HG03439 (cell line): ENCODE data around the gene KPTN.

ENCODE experiments used
- ATAC-seq: cut with Tn5 transposase; IDR thresholded peaks from one replicate; pipeline ENCODE4 v1.9.1; 2021; ENCODE audit warnings: mild to moderate bottlenecking, moderate library complexity; ENCODE audit not compliant: unreplicated experiment

The KPTN gene

DNA sequence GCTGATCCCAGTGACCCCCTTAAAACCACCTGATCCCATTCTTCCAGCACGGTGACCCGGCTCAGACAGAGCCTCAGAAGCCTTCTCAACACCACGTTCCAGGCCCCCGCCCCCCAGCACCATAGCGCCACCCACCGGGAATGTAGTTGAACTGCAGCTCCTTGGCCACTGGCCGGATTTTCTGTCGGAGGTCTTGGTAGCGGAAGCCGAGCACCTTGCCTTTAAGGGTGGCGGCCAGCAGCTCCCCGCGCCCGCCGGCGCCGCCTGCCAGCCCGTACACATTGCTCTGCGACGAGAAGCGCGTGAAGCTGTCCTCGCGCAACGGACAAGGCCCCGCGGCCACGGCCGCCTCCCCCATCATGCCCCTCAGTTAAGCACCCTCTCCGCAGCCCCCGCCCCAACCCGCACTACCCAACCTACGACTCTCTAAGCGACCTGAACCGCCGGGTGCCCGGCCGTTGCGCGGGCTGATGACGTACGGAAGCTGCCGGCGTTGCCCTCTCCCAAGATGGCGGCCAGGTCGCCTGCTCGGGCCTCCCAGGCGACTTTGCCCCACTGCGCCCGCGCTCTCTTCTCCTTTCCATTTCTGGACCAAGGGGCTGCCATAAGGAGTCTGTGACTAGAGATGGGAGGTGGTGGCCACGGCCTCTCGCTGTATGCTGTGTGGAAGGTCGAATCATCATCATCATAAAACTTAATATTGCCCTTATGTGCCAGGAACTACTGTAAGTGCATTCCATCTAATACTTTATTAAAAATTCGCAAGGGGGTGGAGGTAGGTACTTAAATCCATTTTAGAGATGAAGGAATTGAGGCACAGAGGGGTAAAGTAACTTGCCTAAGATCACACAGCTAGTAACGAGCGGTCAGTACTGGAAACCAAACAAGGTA is at the start of gene KPTN:
Gene KPTN, minus strand, starts transcription at position 420 of the 891 bp plus-strand sequence. Its CDS starts 59 bp downstream, at position 361.
- ATAC-seq = peak; percentile 74

DNA sequence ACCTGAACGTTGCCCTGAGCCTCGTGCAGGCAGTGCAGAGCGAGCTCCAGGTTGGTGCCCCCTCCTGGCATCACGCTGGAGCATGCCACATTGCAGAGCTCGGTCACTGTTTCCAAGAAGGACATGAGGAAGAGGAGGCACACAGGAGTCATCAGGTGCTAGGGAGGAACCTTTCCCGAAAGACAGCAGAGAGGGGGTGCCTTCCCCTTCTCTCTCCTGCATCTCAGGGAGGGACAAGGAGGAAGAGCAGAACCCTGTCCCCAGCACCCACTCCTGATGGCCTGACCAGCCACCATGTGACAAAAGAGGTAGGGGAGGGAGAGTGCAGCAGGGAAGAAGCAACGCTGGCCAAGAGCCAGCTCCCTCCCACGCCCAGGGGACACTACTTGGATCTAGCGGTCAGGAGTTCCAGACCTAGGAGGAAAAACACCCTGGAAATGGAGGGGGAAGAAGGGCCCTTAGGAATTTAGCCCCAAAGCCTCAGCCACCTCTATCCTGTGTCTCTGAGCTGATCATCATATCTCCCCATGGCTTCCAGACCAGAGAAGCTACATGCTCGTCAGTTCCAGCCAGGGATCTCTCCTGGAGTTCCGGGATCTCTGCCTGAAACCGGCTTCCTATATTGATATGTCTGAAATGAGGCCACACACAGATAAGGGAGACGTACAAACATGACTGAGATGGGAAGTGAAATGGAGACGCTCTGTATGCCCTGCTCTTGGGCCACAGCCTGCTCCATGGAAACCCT is 47.8 kb upstream of the KPTN start:
- ATAC-seq = no peak

DNA sequence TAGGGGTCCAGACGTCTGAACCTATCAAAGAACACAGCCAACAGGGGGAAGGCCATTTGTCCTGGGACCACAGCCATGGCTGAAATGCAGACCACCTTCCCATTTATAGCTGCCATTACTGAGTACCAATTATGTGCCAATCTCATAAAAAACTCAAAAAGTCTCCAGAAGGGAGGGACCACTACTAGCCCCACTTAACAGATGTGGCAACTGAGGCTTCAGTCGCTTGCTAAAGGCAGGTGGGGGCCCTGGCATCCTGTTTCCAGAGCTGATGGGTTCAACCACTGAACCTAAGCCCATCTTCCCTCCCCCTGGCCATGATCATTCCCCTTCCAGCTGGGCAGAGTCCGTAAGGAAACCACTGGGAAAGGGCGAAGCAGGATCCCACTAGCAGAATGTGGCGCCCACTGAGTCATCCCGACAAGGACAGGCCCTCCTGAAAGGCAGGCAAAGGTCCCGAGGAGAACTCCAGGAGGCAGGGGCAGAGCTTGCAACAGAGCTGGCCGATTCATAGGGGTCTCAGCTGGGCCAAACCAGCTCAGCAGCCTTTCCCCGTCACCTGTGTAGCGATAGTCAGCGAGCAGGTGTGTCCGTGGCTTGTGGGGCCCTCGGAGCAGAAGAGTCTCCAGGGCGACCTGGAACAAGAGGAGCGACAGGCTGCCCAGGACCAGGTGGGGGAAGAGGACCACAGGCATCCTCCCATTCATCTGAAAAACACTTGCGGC is 45.2 kb upstream of the KPTN start:
- no peak for ATAC-seq

DNA sequence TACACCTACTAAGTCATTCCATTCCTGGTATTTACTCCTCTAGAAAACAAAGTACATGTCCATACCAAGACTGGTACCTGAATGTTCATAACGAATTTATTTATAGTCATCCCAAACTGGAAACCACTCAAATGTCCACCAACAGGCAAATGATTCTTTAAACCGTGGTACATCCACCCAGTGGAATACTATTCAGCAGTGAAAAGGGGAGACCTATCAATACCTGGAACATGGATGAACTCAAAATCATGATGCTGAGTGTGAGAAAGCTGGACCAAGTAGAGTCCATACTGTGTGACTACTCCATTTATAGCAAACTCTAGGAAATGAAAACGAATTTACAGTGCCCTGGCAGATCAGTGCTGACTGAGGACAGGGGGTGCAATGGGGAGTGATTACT is 42.8 kb upstream of the KPTN start:
- ATAC-seq = no peak

DNA sequence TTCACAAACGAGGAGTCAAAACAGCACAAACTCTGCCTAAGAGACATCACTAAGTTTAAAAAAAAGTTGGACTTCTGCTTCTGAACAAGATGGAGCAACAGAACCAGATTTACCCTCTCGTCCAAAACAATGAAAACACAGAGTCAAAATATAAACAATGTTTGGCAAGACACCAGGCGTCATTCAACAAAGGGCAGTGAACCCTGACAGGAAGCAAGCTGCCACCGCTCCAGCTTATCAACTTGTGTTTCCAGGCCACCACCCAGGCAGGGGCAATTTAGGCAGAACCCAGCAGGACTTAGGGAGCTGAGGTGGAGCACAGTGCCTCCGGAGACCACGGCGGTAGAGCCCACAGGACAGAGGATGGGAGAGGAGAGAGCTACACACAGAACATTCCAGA is 39.5 kb upstream of the KPTN start:
- ATAC-seq = no peak

DNA sequence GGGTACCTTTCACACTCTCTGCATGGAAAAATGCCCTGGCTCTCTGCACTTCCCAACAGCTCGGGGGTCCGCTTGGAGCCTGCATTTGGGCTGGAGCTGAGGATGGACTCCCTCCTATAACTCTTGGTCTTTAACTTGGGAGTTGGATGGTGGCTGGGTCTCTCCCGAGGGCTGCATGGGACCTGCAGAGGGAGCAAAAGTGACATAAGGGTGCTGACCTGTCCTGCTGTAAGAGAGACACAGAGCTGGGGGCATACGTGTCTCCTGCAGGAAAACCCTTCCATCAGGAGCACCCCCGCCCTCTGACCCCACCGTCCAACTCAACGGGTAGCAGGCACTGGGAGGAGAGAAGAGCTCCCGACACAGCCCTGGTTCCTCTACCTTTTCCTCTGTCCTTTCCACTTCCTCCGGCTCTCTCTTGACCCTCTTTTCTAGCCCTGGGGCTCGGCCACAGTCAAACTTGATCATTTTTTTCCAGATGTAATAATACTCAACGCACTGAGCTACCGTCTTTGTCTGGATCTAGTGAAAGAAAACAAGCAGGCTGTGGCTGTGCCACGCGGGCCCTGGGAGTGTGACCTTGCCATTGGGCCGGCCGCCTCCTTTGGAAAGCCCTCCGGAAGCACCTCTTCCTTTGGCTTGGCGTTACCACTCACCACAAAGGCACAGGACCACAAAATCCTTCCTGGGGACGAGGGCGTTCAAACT is 37.6 kb upstream of the KPTN start:
- ATAC-seq = no peak

DNA sequence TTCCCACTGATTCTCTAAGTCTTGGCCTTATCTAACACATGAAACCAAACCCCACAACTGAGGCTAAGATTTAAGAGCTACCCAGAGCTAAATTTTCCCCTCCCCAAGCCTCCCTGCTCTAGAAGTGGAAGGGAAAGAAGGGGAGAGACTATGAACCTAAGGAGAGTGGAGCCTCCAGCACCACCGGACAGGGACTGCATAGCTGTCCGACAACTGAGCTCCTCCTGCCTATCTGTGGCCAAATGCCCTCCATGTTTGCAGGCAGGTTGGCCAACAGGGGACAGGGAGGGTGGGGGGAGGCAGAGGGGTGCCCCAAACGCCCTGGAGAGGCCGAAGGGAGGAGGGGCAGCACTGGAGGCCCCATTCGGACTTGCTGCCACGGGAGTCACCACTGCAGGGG is 36.8 kb upstream of the KPTN start:
- no peak for ATAC-seq

DNA sequence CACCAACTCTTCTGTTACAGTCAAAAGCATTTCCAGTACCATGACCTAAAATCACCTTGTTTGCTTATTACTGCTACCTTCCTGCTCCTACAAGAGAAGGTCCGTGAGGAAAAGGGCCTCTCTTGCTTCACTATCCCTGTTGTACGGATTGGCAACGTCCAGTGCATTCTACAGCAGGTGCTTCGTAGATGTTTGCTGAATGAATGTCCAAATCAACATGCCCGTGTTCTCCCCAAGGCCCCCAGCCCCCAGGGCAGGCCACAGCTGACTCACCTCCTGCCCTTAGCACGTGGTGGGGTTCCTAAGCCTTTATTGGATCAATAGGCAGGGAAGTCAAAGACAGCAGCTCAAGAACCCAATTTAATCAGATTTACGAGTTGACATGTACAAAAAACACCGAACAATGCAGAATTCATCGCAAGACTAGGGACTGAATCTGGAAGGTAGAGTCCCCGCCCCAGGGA is 36.4 kb upstream of the KPTN start:
- no peak for ATAC-seq

DNA sequence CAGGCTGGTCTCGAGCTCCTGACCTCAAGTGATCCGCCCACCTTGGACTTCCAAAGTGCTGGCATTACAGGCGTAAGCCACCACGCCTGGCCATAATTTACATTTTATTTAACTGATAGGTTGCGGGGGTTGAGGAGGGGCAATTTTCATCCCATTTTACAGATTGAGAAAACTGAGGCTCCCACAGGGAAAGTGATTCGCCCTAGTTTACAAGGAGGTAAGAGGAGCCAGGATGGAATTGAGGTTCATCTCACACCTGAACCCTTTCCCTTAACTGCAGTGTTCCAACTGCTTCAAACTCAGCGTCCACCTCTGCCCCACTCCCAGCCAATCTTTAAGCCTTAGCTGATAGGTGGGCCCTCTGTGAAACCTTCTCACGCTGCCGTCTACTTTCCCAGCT is 34.8 kb upstream of the KPTN start:
- ATAC-seq = no peak

DNA sequence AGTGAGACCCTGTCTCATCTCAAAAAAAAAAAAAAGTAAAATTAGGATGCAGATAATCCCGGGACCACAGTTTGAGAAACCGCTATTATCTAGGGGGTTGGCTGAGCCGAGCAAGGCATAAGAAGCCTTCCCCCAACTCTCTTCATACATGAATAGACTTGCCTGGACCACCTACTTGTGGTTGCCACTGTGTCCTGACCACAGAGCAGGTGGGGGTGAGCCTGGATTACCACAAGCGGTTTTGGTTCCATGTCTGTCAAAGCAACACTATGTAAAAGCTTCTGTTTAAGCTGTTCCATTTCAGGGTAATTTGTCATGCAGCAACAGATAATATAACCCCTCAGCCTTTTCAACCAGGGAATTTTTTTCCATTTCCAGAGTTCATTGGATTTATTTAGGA is 34.1 kb upstream of the KPTN start:
- ATAC-seq = no peak

DNA sequence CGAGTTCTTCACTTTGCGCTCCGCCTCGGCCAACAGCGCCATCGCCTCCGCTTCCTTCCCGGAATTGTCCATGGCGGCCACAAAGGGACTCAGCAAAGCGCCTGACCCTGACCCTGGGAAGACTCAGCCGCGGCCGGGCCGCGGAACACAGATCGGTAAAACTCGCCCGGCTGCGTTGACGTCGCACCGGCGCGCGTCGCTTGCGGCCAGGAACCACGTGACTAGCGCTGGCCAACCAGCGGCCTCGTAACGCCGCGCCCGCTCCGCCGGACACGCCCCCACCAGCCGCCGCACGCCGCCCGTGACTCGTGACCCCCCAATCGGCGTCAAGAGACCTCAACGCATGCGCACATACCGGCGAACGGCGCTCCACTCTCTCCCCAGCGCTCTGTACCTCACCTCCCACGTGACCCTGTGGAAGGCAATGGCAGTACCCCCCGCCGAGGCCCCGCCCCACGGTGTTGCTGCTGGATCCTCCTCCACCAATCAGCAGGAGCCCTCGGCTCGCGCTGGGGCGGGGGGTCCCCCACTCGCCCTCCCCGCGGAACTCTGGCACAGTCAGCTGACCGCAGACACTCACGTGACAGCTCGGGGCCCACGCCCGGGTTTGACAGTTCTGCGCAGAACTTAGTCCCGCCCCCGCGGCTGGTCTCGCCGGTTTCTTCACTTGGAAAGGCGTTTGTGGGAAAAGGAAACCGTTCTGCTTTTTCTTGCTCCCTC is 31.0 kb upstream of the KPTN start, which contains the start of gene NAPA:
Gene NAPA, minus strand, starts transcription at position 195 of the 720 bp plus-strand sequence. Its CDS starts 123 bp downstream, at position 72.
- ATAC-seq = peak; percentile 84

DNA sequence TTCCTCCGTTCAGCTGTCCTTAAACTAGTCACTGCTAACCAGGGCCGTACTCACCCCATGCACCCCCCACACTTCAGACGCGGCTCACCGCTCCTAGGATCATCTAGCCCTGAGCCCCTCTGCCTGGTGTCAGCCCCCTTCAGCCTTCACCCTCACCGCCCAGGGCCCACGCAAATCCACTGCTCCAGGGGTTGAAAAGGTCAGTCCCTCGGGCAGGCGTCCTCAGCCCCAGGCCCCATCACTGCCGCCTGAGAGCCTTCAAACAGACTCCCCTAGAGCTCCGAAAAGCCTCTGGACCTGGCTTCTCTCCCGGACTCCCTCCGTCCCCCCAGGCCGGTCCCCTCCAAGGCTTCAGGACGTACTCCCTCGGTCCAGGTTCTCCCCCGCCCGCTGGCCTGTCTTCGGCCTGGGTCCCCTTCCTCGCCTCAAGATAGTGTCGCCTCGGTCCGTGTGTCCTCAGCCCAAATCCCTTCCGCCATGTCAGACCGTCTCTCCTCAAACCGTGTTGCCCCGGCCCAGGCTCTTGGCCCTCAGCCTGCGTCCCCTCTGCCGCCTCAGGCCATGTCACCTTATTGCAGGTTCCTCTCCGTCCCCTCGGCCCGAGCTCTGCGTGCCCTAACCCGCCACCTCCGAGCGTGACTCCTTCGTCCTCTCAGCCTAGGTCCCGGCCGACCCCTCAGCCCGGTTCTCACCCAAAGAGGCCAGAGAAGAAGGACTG is 30.3 kb upstream of the KPTN start:
- ATAC-seq = peak; percentile 1

DNA sequence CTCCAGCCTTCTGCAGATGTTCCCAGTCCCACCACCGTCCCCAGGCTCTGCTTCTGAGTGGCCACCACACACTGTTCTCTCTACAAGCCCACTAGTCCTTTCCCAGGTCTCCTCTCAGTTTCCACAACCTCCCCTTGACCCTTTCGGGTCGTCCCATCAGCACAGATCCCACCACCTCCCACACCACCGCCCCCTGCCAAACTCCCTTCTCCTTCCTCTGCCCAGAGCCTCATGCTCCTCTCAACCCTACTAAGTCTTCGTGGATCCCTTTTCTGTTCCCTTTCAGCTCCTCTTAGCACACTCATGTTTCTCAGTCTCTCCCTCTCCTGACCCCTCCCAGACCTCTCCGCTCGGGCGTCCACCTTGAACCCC is 28.9 kb upstream of the KPTN start:
- no peak for ATAC-seq

DNA sequence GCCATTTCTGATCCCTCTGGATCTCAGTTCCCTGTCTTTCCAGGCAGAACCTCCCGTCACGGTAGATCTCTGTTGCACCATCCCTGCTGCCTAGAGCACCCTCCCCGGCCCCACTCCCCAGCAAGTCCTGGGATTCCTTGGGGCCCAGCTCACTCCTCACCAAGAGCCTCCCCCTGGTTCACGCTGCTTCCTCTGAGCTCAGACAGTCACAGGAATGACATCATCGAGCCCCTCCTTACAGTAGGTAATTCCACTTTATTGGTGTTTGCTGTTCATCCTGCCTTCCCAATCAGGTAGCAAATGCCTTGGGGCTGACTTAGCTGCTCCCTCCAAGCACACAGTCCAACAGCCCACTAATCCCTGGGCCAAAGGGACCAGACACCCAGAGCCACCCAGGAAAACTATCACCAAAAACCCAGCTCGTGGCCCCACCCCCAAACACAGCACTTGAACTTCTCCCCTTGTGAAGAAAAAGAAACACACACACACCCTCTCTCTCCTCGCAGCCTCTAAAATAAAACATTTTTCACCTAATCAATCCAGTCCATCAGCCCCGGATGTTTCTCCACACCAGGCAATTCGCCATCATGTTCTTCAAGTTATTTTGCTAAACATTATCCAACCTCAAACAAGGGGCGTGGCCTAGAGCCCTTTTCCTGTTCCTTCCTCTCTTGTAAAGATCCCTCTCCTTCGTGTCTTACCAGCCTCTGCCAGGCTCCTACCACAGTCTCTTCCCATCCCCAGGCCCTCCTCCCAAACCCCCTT is 28.3 kb upstream of the KPTN start:
- no peak for ATAC-seq

DNA sequence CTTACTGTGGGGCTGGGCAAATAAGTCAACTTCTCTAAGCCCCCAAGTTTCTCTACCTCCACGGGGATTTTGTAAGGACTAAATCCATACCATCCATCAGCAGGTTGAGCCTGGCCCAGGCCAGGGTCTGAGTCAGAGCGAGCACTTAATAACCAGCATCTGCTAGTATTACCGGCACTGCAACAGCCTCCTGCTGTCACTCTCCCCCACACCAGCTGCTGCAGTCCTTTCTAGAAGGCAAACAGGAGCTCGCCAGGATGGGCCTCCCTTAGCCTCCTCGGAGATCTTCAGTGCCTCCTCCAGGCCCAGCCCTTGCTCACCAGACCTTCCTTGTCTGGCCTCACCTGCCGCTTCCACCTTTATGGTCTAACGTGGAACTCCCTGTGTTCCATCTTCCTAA is 27.7 kb upstream of the KPTN start:
- ATAC-seq = no peak

DNA sequence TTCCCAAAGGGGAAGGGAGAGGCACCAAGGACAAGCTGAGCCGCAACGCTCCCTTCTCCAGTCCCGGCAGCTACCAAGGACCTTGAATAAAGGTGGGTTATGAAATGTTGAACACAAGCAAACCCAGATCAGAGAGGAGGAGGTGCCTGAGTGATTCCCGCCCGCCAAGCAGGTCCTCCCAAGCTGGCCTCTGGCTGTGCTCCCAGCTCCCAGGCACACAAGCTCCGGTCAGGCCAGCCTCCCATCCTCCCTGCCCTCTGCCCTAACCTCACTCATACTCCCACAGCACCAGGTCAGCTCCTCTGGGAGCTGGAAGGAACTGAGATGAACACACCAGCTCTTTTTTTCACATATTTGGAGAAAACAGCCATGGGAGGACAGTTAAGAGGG is 27.1 kb upstream of the KPTN start:
- ATAC-seq = no peak

DNA sequence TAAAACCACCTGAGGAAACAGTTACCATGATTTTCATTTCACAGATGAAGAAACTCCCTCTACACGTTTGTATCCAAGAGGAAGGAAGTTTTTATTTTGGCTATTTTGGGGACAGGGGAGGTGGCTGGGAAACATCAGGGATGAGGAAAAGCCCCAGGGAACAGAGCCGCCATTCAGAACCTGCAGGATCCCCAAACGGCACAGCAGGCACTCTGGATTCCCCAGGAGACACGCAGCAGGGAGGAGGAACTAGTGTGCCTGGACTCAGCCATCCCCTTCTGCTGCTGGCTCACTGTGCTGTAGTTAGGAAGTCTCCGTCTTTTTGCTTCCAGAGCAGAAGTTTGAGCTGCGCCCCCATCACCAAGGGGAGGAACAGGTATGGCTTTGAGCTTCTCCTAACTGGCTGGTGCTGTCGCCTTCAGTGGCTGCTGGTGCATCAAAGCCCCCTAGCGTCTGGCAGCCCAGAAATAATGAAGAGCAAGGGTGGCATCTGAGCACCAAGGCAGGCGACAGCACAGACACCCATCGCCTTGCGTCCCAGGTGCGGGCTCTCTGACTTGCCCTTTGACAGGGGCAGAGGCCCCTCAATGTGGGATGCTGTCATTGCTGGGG is 26.6 kb upstream of the KPTN start:
- ATAC-seq = no peak

DNA sequence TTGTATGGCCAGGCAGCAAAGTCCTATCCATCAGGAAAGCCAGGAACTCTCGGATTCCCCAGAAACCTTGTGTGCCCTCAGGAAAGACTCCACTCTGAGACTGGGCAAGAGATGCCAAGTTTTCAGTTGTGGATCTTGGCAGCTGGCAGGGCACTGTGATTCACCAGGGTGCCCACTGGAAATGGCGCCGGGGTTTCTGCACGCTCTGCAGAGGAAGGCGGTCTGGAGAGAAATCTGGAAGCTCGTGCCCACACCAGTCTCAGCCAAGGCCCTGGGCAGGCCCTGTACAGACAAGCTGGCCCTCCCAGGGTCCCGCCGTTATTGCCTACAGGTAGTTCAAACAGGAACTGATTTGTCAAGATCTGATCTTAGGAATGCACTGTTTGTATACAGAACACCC is 26.0 kb upstream of the KPTN start:
- ATAC-seq = no peak
